MCF 10A (cell line): Measurements from ENCODE around the gene SPRR1A. TPM values are rescaled to one million over a fixed set of nuclear protein-coding genes. Genes with fewer than 3 reads are reported as not detected.
A peak's percentile ranks its signal among the peaks of the same experiment; 100 is the strongest.

Experiments
- BruUV-seq: library from RNA; stranded (reverse); fragments of 400-500 nt; replicated peaks from 2 replicates; lab custom pipeline; 2021; lab: Mats Ljungman, UMichigan
- CTCF ChIA-PET: fragments of 300-600 bp; sonication (Branson Sonifier 250); formaldehyde crosslinking; extraction: SDS; loops from one replicate; lab custom pipeline; 2021; ENCODE audit warnings: antibody characterized with exemption, inconsistent platforms; lab: Yijun Ruan, JAX
- POLR2A ChIA-PET: fragments of 300-600, 350-650 bp; sonication (Branson Sonifier 250); formaldehyde crosslinking; extraction: SDS; loops from one replicate; lab custom pipeline; 2020; ENCODE audit warnings: antibody characterized with exemption, inconsistent platforms; lab: Yijun Ruan, JAX
- DNase-seq: peaks from one replicate; pipeline ENCODE4 v3.0.0-alpha.2; 2018; ENCODE audit not compliant: unreplicated experiment
- H3K27ac Mint-ChIP-seq: one replicate; pipeline ENCODE4 v1.8.0; 2022; ENCODE audit warnings: mild to moderate bottlenecking, low read depth, mixed read lengths; ENCODE audit not compliant: unreplicated experiment
- H3K27me3 Mint-ChIP-seq: one replicate; pipeline ENCODE4 v1.8.0; 2022; ENCODE audit warnings: mixed read lengths; ENCODE audit not compliant: insufficient read depth, unreplicated experiment
- H3K36me3 Mint-ChIP-seq: one replicate; pipeline ENCODE4 v1.8.0; 2022; ENCODE audit warnings: mild to moderate bottlenecking, moderate library complexity, mixed read lengths; ENCODE audit not compliant: insufficient read depth, unreplicated experiment
- H3K4me1 Mint-ChIP-seq: one replicate; pipeline ENCODE4 v1.8.0; 2022; ENCODE audit warnings: mixed read lengths; ENCODE audit not compliant: insufficient read depth, unreplicated experiment
- H3K4me3 Mint-ChIP-seq: one replicate; pipeline ENCODE4 v1.8.0; 2022; ENCODE audit warnings: mild to moderate bottlenecking, moderate library complexity, mixed read lengths; ENCODE audit not compliant: unreplicated experiment
- H3K9me3 Mint-ChIP-seq: one replicate; pipeline ENCODE4 v1.8.0; 2022; ENCODE audit warnings: mixed read lengths; ENCODE audit not compliant: unreplicated experiment
- intact Hi-C: fragments of 100-400 bp; cut with micrococcal nuclease; formaldehyde crosslinking; loops from 2 replicates; pipeline ENCODE4 v1.14.1; 2022
- total RNA-seq: library from RNA; stranded (reverse); gene quantifications from 2 replicates; pipeline ENCODE4 v1.2.3, GENCODE V29; 2022
- TF ChIP-seq, protein P1 (sequence below): fragments of 200-600 bp; IDR thresholded peaks from one replicate; pipeline ENCODE4 v1.8.0; 2022; ENCODE audit warnings: antibody characterized with exemption, mild to moderate bottlenecking; ENCODE audit not compliant: unreplicated experiment

The SPRR1A gene
- total RNA-seq, 1 experiment from 2014 or later, result not detected

GRCh38 chr1:152953761-152954160 is 30.1 kb upstream of the SPRR1A start:
- Mint-ChIP-seq H3K27ac (peak overlapping the region; percentile 5), H3K4me1 (peaks cover 24% of the 10 kb centered on the region), H3K9me3 (no peaks in the 10 kb centered on the region), H3K27me3 (no peaks in the 10 kb centered on the region), H3K4me3 (peak overlapping the region; percentile 48), H3K36me3 (no peaks in the 10 kb centered on the region)
- TF ChIP-seq, protein P1, sequence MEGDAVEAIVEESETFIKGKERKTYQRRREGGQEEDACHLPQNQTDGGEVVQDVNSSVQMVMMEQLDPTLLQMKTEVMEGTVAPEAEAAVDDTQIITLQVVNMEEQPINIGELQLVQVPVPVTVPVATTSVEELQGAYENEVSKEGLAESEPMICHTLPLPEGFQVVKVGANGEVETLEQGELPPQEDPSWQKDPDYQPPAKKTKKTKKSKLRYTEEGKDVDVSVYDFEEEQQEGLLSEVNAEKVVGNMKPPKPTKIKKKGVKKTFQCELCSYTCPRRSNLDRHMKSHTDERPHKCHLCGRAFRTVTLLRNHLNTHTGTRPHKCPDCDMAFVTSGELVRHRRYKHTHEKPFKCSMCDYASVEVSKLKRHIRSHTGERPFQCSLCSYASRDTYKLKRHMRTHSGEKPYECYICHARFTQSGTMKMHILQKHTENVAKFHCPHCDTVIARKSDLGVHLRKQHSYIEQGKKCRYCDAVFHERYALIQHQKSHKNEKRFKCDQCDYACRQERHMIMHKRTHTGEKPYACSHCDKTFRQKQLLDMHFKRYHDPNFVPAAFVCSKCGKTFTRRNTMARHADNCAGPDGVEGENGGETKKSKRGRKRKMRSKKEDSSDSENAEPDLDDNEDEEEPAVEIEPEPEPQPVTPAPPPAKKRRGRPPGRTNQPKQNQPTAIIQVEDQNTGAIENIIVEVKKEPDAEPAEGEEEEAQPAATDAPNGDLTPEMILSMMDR, result no peak
- peak; percentile 84 for DNase-seq
- no TSS peak for BruUV-seq
- intact Hi-C loops, result loop anchor here (5.0 kb wide), 1 partner anchor 79 kb away; the partner anchor contains the start of gene SPRR1B
- POLR2A ChIA-PET, result interaction anchor here (0.6 to 4.1 kb wide), 31 partner anchors 10 to 662 kb away, joined by 3 to 54 read pairs (median 5); partner anchors contain the start of genes S100A14 and SPRR1B
- CTCF ChIA-PET, result interaction anchor here (0.6 to 2.6 kb wide), 11 partner anchors 8 to 453 kb away, joined by 3 to 11 read pairs (median 5); no protein-coding TSS in a partner anchor

- TF ChIP-seq, protein P1, result no peak
- Mint-ChIP-seq H3K9me3 (no peaks in the 10 kb centered on the region), H3K36me3 (no peaks in the 10 kb centered on the region), H3K27ac (peak overlapping the region; percentile 5), H3K4me3 (peak overlapping the region; percentile 48), H3K27me3 (no peaks in the 10 kb centered on the region), H3K4me1 (peaks cover 24% of the 10 kb centered on the region)
- BruUV-seq, result no TSS peak
- intact Hi-C loops, result loop anchor here (5.0 kb wide), 1 partner anchor 78 kb away; the partner anchor contains the start of gene SPRR1B
- DNase-seq, result peak; percentile 85
- ChIA-PET CTCF (interaction anchor here (0.7 to 2.6 kb wide), 9 partner anchors 9 to 240 kb away, joined by 3 to 11 read pairs (median 5); no protein-coding TSS in a partner anchor), POLR2A (interaction anchor here (0.8 to 4.1 kb wide), 22 partner anchors 10 to 661 kb away, joined by 3 to 54 read pairs (median 8); partner anchors contain the start of genes S100A14 and SPRR1A)
These were observed 29.4 kb upstream of the SPRR1A start for GRCh38 chr1:152954436-152954835.

GRCh38 chr1:152957561-152957960 is 26.3 kb upstream of the SPRR1A start:
- no peak overlapping the region for H3K4me3 Mint-ChIP-seq
- intact Hi-C loops, result no loop called here
- H3K27me3 Mint-ChIP-seq, result no peaks in the 10 kb centered on the region
- TF ChIP-seq, protein P1, result no peak
- BruUV-seq, result no TSS peak
- ChIA-PET CTCF (interaction anchor here (0.6 to 1.0 kb wide), 2 partner anchors 38 to 553 kb away, joined by 3 read pairs; no protein-coding TSS in a partner anchor), POLR2A (no interaction called here)
- no peak for DNase-seq
- no peaks in the 10 kb centered on the region for H3K36me3 Mint-ChIP-seq
- peaks cover 29% of the 10 kb centered on the region for H3K4me1 Mint-ChIP-seq
- no peak overlapping the region for H3K27ac Mint-ChIP-seq
- H3K9me3 Mint-ChIP-seq, result no peaks in the 10 kb centered on the region

GRCh38 chr1:152959273-152959672 is 24.6 kb upstream of the SPRR1A start:
- Mint-ChIP-seq H3K4me1 (peaks cover 13% of the 10 kb centered on the region), H3K27me3 (no peaks in the 10 kb centered on the region), H3K27ac (no peak overlapping the region), H3K9me3 (no peaks in the 10 kb centered on the region), H3K4me3 (no peak overlapping the region), H3K36me3 (no peaks in the 10 kb centered on the region)
- TF ChIP-seq, protein P1, result no peak
- no TSS peak for BruUV-seq
- intact Hi-C loops, result no loop called here
- ChIA-PET POLR2A (interaction anchor here (0.5 kb wide), 1 partner anchor 405 kb away, joined by 3 read pairs; no protein-coding TSS in a partner anchor), CTCF (interaction anchor here (1.0 kb wide), 1 partner anchor 33 kb away, joined by 3 read pairs; no protein-coding TSS in a partner anchor)
- DNase-seq, result no peak
